NCI-H748 (cell line): ENCODE data around the gene NAGLU.
"Not testable (repeated sequence)": the region's sequence is repeated elsewhere in the genome, so short reads cannot be mapped to it uniquely, and the experiment has no call there.

Experiments used
- DNase-seq: peaks from one replicate; lab custom pipeline; 2025; ENCODE audit not compliant: unreplicated experiment; lab: John Stamatoyannopoulos, UW

Gene NAGLU

GRCh38 chr17:42521036-42521435 lies 15.0 kb upstream of the NAGLU start:
- no peak for DNase-seq

- DNase-seq: no peak
These were observed 14.3 kb upstream of the NAGLU start for GRCh38 chr17:42521666-42522262.

GRCh38 chr17:42522263-42522790 lies 13.7 kb upstream of the NAGLU start:
- DNase-seq: no peak

GRCh38 chr17:42522798-42523278 lies 13.2 kb upstream of the NAGLU start:
- DNase-seq: no peak

GRCh38 chr17:42525221-42525620 lies 10.8 kb upstream of the NAGLU start:
- DNase-seq: no peak

GRCh38 chr17:42526031-42526444 lies 10.0 kb upstream of the NAGLU start:
- no peak for DNase-seq

- no peak for DNase-seq
These were observed 8.1 kb upstream of the NAGLU start for GRCh38 chr17:42527932-42528331.

- no peak for DNase-seq
These were observed 7.0 kb upstream of the NAGLU start for GRCh38 chr17:42529061-42529460.

- DNase-seq: peak; percentile 53
These were observed 5.0 kb upstream of the NAGLU start for GRCh38 chr17:42530952-42531454.

- DNase-seq: peak; percentile 70
These were observed 4.3 kb upstream of the NAGLU start for GRCh38 chr17:42531455-42532354.

- peak; percentile 33 for DNase-seq
These were observed 640 bp upstream of the NAGLU start for GRCh38 chr17:42535155-42536047.

GRCh38 chr17:42536372-42537155 lies 523 bp downstream of the NAGLU start:
- DNase-seq: peak; percentile 88

GRCh38 chr17:42537156-42537805 lies 1.2 kb downstream of the NAGLU start:
- no peak for DNase-seq

- no peak for DNase-seq
These were observed 1.9 kb downstream of the NAGLU start for GRCh38 chr17:42537826-42538451.

- no peak for DNase-seq
These were observed 2.4 kb downstream of the NAGLU start for GRCh38 chr17:42538482-42538881.

GRCh38 chr17:42540558-42540957 lies 4.5 kb downstream of the NAGLU start:
- DNase-seq: not testable (repeated sequence)

- DNase-seq: no peak
These were observed 5.2 kb downstream of the NAGLU start for GRCh38 chr17:42541041-42541833.
